Transverse colon (tissue), 3 donors: Measurements from ENCODE around the gene ARMS2.

Source experiments
- CTCF ChIP-seq, 5 experiments: fragments of 200-600 bp in 3 of 5; fragments of 450-650 bp in 2 of 5; sonication (generic) in 3 of 5; IDR thresholded peaks; 1 replicate in 2 of 5; 2 replicates in 3 of 5; pipeline ENCODE4 v1.5.1; 2016 to 2017; ENCODE audit warnings: antibody characterized with exemption in 5 of 5, inconsistent platforms in 3 of 5, mild to moderate bottlenecking in 2 of 5, moderate library complexity in 1 of 5
- EP300 ChIP-seq: sonication (generic); formaldehyde crosslinking; IDR thresholded peaks from one replicate; pipeline ENCODE4 v1.6.1; 2017; ENCODE audit warnings: antibody characterized with exemption, low read depth
- POLR2A ChIP-seq: fragments of 450-650 bp; IDR thresholded peaks from one replicate; pipeline ENCODE4 v1.6.1; 2016; ENCODE audit warnings: antibody characterized with exemption, mild to moderate bottlenecking, moderate library complexity

DNA sequence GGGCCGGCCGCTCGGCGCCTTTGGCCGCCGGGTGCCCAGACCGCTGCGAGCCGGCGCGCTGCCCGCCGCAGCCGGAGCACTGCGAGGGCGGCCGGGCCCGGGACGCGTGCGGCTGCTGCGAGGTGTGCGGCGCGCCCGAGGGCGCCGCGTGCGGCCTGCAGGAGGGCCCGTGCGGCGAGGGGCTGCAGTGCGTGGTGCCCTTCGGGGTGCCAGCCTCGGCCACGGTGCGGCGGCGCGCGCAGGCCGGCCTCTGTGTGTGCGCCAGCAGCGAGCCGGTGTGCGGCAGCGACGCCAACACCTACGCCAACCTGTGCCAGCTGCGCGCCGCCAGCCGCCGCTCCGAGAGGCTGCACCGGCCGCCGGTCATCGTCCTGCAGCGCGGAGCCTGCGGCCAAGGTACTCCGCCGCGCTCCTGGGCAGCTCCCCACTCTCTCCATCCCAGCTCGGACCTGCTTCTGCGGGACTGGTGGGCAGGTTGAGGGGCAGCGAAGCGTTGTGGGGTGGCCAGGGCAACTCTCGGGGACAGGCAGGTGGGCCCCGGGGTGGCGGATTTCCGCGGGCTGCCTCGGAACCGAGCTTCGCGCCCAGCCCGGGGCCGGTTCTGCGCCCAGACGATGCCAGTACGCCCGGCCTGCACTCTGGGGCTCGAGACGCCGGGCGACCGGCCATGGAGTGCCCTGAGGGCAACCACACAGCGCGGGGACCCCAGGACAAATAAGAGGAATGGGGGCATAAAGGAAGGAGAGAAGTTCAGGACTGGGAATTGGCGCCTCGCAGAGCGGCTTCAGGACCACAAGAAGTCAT lies 7.5 kb downstream of the ARMS2 start:
- TF ChIP-seq POLR2A (no peak), CTCF (IDR thresholded peaks at IDR 0.05) (no peak), EP300 (no peak)
